ENCODE results near the gene GLI3. TPM values are rescaled to one million over a fixed set of nuclear protein-coding genes. Genes with fewer than 3 reads are reported as not detected.
A peak's percentile ranks its signal among the peaks of the same experiment; 100 is the strongest.

GLI3 gene
- total RNA-seq, 1 donor from 2014 or later: 2.2 TPM

- DNase-seq (ENCODE audit: low spot score in 2 of 2): no peak
- peaks cover 0 to 9% of the 10 kb centered on the region in 2 donors for H3K4me1 ChIP-seq
- no peak overlapping the region for H3K27ac ChIP-seq
- no peaks in the 10 kb centered on the region for H3K36me3 ChIP-seq
- intact Hi-C loops (cut with DNase I): loop anchor here (2.0 to 10.0 kb wide), 4 partner anchors 35 to 865 kb away; partner anchors contain the start of gene GLI3
- H3K4me3 ChIP-seq: no peak overlapping the region
- no peaks in the 10 kb centered on the region for H3K9me3 ChIP-seq
- TF ChIP-seq, protein P1, sequence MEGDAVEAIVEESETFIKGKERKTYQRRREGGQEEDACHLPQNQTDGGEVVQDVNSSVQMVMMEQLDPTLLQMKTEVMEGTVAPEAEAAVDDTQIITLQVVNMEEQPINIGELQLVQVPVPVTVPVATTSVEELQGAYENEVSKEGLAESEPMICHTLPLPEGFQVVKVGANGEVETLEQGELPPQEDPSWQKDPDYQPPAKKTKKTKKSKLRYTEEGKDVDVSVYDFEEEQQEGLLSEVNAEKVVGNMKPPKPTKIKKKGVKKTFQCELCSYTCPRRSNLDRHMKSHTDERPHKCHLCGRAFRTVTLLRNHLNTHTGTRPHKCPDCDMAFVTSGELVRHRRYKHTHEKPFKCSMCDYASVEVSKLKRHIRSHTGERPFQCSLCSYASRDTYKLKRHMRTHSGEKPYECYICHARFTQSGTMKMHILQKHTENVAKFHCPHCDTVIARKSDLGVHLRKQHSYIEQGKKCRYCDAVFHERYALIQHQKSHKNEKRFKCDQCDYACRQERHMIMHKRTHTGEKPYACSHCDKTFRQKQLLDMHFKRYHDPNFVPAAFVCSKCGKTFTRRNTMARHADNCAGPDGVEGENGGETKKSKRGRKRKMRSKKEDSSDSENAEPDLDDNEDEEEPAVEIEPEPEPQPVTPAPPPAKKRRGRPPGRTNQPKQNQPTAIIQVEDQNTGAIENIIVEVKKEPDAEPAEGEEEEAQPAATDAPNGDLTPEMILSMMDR (IDR thresholded peaks at IDR 0.05): no peak
- H3K27me3 ChIP-seq: no peaks in the 10 kb centered on the region
These were observed 259.3 kb downstream of the GLI3 start for GRCh38 chr7:41977661-41978060.

GRCh38 chr7:41977151-41977651 lies 259.8 kb downstream of the GLI3 start:
- Histone ChIP-seq H3K27ac (no peak overlapping the region), H3K4me3 (no peak overlapping the region), H3K27me3 (no peaks in the 10 kb centered on the region), H3K36me3 (peaks cover 0 to 3% of the 10 kb centered on the region in 2 donors), H3K9me3 (no peaks in the 10 kb centered on the region), H3K4me1 (peaks cover 0 to 9% of the 10 kb centered on the region in 2 donors)
- intact Hi-C loops (cut with DNase I): loop anchor here (2.0 to 10.0 kb wide), 4 partner anchors 34 to 865 kb away; partner anchors contain the start of gene GLI3
- TF ChIP-seq, protein P1 (IDR thresholded peaks at IDR 0.05): peak; percentile 35 to 76 (median 62)
- DNase-seq (ENCODE audit: low spot score in 2 of 2): no peak

DNA sequence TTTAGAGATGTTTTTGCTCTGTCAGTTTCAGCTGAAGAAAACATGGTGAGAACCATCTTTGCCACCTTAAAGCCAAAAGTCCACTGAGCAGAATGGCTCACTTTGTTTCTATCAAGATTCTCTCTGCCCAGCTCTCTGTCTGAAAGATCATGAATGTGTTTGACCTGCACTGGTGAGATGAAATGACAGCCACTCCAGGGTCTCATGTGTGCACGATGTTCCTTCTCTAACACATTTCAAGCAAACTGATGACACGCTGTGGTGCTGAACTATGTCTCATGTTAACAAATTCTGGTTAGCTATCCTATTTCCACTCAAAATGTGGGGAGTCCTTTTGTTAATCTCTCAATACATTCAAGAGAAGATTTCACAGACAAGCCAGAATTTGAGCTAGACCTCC lies 260.6 kb downstream of the GLI3 start:
- no peak for DNase-seq (ENCODE audit: low spot score in 2 of 2)

GRCh38 chr7:41975849-41976248 lies 261.2 kb downstream of the GLI3 start:
- H3K27ac ChIP-seq: no peak overlapping the region
- peaks cover 0 to 5% of the 10 kb centered on the region in 2 donors for H3K36me3 ChIP-seq
- TF ChIP-seq, protein P1 (IDR thresholded peaks at IDR 0.05): no peak
- intact Hi-C loops (cut with DNase I): loop anchor here (2.0 to 10.0 kb wide), 4 partner anchors 33 to 866 kb away; partner anchors contain the start of gene GLI3
- no peak for DNase-seq (ENCODE audit: low spot score in 2 of 2)
- H3K4me1 ChIP-seq: peaks cover 0 to 9% of the 10 kb centered on the region in 2 donors
- H3K27me3 ChIP-seq: no peaks in the 10 kb centered on the region
- no peak overlapping the region for H3K4me3 ChIP-seq
- H3K9me3 ChIP-seq: no peaks in the 10 kb centered on the region

More for the DNA sequence above, 260.6 kb downstream of the GLI3 start:
- TF ChIP-seq, protein P1 (IDR thresholded peaks at IDR 0.05): no peak
- Histone ChIP-seq H3K27ac (no peak overlapping the region), H3K4me1 (peaks cover 0 to 9% of the 10 kb centered on the region in 2 donors), H3K9me3 (no peaks in the 10 kb centered on the region), H3K4me3 (no peak overlapping the region), H3K27me3 (no peaks in the 10 kb centered on the region), H3K36me3 (peaks cover 0 to 5% of the 10 kb centered on the region in 2 donors)
- intact Hi-C loops (cut with DNase I): loop anchor here (2.0 to 10.0 kb wide), 4 partner anchors 34 to 866 kb away; partner anchors contain the start of gene GLI3

DNA sequence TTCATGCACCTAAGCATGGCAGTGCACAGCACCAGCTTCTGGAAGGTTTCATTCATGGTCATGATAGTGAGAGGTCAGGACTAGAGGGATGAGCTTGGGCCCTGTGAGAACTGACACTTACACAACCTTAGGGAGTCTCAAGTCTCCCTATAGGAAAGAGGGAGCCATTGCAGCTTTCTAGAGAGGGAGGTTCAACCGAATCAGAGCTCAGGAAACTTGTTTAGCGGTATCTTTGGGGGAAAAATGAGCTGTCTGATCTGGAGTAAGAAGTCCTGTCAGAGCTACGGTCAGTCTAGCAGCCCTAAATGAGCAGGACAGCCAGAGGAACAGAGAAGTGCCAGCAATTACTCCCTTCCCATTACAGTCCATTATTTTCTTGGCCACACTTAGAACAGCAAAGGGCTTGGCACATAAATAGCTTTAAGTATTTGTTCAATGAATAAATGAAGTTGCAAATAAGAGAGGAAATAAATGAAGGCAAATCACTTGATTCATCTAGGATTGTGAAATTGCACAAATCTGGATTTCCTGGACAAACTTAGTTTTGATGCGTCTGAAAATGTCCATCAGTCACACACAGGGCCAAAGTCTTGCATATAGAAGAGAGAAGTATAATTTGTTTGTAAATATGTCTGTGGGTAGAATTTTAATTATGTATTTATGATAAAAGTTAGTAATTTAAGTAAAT lies 262.0 kb downstream of the GLI3 start:
- H3K4me1 ChIP-seq: peaks cover 0 to 6% of the 10 kb centered on the region in 2 donors
- intact Hi-C loops (cut with DNase I): loop anchor here (5.0 to 10.0 kb wide), 3 partner anchors 262 to 867 kb away; partner anchors contain the start of gene GLI3
- no peaks in the 10 kb centered on the region for H3K9me3 ChIP-seq
- no peak overlapping the region for H3K4me3 ChIP-seq
- DNase-seq (ENCODE audit: low spot score in 2 of 2): no peak
- no peaks in the 10 kb centered on the region for H3K27me3 ChIP-seq
- H3K36me3 ChIP-seq: peaks cover 0 to 5% of the 10 kb centered on the region in 2 donors
- H3K27ac ChIP-seq: no peak overlapping the region
- TF ChIP-seq, protein P1 (IDR thresholded peaks at IDR 0.05): no peak
